GM12864 (cell line): Measurements from ENCODE around the gene LUZP2.

Source experiments
- DNase-seq: peaks from one replicate; pipeline ENCODE4 v3.0.0-alpha.2; 2011; ENCODE audit warnings: low read depth
- H3K4me3 ChIP-seq: 2 replicates; pipeline ENCODE4 v1.5.1; 2011; ENCODE audit warnings: mild to moderate bottlenecking, low read depth, low read length, control low read depth
- CTCF ChIP-seq: IDR thresholded peaks from 2 replicates; pipeline ENCODE4 v1.5.1; 2011; ENCODE audit warnings: low read depth, mild to moderate bottlenecking, moderate library complexity, low read length, control low read depth, inconsistent platforms; ENCODE audit errors: missing control alignments

The LUZP2 gene

DNA sequence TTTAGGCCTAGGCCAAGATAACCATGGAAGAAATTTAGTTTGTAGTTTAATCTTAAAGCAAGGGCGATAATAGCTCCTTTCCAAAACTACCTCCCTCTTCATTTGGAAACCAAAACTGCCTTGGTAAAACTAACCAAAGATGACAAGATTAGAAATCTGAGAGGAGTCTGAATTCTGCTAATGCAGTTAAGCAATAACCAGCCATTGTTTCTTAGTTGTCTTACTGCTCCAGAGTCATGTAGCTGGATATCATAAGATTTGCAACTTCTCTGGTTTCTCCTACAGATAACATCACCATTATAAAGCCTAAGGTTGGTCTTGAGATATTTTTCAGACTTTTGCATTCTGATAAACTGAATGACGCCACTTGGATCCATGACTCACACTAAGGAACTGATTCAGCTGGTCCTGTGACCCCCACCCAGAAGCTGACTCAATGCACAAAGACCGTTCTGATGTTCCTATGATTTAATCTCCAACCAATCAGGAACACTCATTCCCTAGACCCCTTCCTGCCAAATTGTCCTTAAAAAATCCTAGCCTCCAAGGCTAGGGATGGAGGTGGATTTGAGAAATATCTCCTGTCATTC is 200.8 kb downstream of the LUZP2 start:
- no peak for TF ChIP-seq CTCF
- H3K4me3 ChIP-seq: no peak overlapping the region
- no peak for DNase-seq

- no peak for DNase-seq
- no peak for TF ChIP-seq CTCF
- H3K4me3 ChIP-seq: no peak overlapping the region
These were observed 207.9 kb downstream of the LUZP2 start for GRCh38 chr11:24704716-24705115.

DNA sequence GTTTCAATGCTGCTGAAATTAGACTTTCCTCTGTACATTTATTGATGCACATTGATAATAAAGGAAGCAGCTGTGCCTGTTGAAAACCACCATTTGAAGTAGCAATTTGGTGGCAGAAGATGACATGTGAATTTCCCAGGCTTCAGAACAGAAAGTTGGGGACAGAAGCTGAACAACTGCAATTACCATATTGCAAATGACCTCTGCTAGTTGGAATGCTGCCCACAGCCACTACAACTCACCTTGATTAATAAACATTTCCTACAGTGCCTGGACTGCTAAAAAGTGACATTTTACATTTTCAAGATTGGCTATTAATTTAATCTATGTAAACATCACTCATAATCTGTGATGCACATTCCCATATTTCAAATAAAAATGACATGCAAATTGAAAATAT is 208.6 kb downstream of the LUZP2 start:
- TF ChIP-seq CTCF: no peak
- DNase-seq: no peak
- no peak overlapping the region for H3K4me3 ChIP-seq

- DNase-seq: no peak
- no peak overlapping the region for H3K4me3 ChIP-seq
- no peak for TF ChIP-seq CTCF
These were observed 211.8 kb downstream of the LUZP2 start for GRCh38 chr11:24708616-24709015.

DNA sequence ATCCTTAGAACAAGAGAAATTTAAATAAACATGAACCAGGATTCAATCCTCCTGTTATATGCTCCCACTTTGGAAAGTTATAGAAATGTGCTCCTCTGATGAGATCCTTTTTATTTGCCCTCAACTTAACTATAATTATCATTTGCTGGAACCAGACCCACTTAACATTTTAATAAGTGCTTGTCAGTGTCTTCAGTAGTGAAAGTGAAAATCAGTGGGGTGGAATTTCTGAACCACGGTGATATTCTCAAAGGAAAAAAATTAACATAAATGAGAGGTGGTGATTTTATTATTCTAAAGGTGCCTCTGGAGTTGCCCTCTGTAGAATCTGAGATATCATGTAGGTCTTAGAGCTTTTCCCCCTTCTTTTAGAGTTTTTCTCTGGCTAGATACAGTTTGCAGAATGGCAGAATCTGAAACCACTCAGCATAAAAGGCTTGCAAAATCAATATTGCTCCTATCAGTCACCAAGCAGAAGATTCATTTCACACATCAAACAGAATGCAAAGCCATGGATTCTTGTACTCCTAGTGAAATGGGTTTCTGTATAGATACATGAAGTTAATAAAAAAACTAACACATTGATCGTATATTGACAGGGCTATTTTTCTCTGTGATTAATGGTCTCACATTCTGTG is 213.2 kb downstream of the LUZP2 start:
- TF ChIP-seq CTCF: no peak
- no peak for DNase-seq
- H3K4me3 ChIP-seq: no peak overlapping the region

DNA sequence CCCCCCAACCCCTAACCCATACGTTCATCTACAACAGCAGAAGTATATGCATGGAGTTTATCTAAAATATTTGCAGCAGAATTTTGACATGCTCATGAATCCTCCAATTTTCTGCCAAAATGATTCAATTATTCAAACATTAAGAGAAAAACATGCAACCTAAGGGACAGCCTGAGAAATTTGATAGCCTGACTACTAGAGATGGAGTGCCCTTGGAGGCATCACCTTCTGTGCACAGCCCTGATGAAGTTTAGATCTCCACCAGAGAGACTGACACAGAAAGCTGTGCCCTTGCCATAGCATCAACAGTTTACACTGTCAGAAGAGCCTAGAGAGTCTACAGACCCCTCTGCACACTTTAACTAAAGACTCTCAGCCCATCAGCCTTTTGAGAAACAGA is 217.7 kb downstream of the LUZP2 start:
- TF ChIP-seq CTCF: no peak
- DNase-seq: no peak
- no peak overlapping the region for H3K4me3 ChIP-seq

DNA sequence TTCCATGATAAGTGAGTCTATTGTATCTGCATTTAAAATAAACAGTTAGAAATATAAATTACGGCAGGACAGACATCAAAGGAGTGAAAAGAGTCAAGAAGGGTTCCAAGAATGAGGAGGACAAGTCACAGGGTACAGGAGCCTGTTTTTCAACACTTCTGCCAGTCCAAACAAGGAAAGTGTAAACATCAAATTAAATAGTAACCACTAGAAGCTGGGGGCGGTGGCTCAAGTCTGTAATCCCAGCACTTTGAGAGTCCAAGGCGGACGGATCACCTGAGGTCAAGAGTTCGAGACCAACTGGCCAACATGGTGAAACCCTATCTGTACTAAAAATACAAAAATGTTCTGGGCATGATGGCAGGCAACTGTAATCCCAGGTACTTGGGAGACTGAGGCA is 219.6 kb downstream of the LUZP2 start:
- TF ChIP-seq CTCF: no peak
- DNase-seq: no peak
- no peak overlapping the region for H3K4me3 ChIP-seq
